ENCODE data around the gene NUBPL.

GRCh38 chr14:31578792-31579501, 17.7 kb downstream of the NUBPL start:
- TF ChIP-seq CTCF (optimal IDR thresholded peaks at IDR 0.05 in 1 of 3, IDR thresholded peaks at IDR 0.05 in 1 of 3, conservative IDR thresholded peaks at IDR 0.05 in 1 of 3; ENCODE audit: extremely low read depth in 1 of 3, insufficient read depth in 2 of 3, low read length in 3 of 3) (no peak), EZH2 (IDR thresholded peaks at IDR 0.05; ENCODE audit: low read length) (no peak)
